ENCODE measurements around the gene SOX21. TPM values are rescaled to one million over a fixed set of nuclear protein-coding genes. Genes with fewer than 3 reads are reported as not detected.

Gene SOX21
- total RNA-seq, 1 donor from 2014 or later: 0.09 TPM

DNA sequence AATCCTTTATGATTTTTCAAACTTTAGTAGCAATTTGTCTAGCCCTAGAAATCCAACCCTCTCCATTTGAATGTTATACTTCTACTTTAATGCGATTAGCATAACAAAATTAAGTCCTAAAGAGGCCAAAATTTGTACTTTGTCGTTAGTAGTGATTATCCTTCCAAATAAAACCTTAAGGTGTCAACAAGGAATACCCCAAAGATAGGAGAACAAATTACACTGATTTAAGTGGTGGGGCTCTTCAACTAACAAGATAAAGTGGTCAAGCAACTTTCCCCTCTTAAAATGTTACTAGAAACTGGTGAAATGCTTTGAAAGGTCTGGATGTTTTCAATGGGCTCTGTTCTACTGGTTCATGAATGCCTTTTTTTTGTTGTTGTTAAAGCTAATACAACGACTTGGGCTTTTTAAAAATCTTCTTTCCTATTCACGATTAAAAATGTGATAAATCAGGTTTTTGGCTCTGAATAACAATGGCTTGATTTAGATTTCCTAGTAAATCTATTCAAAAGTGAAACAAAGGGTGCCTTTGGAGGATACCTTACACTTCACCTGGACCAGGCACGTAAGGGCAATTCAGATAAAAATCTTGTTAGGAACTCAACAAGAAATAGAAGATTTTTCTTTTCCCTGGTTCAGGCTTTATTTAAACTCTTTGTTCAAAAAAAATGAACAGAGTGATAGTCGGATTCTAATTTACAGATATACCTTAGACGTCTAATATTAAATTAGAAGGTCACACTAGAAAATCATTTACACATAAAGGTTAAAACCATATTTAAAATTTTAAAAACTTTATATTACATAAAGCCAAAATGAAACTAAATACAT is 3.1 kb downstream of the SOX21 start:
- no peak for DNase-seq (ENCODE audit: low spot score)

DNA sequence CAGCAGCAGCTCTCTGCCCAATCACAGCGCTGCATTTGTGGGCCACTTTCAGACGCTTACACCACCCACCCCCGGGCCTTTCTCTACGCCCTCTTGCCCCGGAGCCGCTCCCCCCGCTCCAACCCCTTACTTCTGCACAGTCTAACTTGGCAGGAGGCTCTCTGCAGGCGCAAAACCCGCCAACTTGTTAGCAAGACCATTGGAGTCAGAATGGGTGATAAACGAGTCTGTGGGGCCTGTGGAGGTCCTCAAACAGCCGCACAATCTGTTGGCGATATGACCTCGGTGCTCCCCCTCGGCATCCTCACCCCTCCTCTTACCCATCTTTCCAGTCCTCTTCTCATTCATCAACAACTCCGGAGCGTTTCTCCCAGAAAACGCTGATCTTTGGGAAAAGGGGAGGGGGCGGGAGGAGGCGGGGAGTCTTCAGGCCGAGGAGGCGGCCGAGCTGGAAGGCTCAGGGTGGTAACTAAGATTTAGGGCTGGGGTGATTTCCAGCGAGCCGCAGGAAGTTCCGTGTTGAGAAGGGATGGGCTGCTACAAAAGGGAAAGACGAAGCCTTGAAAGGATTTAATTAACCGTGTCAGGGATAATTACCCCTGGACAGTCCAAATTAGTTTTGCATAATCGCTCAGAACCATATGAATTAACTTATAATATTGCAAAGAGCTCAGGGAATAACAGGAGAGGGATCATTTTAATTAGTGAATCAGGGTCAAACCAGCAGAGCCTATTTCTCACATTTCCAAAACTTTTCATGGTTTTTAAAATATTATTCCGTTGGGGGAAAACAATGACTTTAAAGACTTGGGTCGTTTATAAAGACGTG is 4.1 kb downstream of the SOX21 start:
- DNase-seq (ENCODE audit: low spot score): no peak

DNA sequence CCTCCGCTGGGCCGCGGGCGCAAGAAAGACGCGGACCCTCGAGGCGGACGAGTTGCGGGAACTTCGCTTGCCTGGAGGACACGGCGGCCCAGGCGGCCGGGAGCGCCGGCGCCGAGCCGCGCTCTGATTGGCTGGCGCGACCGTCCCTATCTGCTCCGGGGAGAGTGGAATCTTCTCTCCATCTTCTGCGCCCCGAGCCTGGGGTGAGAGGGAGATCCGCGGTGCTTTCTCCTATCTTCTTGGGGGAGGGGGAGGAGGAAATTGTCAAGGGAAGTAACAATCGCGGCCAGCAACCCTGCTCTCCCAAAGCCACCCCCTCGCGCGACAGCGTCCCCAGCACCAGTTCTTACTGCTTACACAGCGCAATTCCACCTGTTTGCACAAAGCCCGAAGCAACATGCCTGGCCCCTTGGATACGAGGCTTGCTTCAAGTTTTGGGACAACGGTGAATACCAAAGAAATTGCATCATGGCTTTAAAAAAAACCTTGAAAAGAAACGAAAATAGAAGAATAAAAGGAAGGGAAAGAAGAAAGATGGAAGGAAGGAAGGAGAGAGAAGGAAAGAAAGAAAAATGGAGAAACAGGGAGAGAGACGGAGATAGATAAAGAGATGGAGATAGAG is 4.8 kb downstream of the SOX21 start:
- no peak for DNase-seq (ENCODE audit: low spot score)

DNA sequence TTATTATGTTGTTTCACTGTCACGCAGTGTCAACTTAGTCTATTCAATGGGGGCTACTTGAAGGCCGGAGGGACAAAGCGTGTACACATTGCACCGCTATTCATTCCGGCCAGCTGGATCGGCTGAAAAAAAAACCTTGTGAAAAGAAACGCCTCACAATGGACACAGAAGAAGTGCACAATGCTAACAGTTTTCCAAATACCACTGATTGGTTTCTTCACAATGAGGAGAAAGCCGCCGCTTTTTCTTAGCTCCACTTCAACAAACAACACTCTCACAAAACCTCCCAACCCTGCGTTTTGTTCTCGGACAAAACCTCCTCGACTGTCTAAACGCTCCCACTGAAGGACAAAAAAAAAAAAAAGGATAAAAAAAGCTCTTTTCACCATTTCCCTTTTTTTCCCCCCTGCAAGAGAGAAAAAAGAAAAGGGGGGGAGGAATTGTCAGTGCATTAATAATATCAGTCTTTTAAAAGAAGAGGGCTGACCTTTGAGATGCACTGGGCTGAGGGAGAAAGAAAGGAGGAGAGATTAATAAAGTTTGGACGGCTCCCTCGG is 5.4 kb downstream of the SOX21 start:
- no peak for DNase-seq (ENCODE audit: low spot score)

DNA sequence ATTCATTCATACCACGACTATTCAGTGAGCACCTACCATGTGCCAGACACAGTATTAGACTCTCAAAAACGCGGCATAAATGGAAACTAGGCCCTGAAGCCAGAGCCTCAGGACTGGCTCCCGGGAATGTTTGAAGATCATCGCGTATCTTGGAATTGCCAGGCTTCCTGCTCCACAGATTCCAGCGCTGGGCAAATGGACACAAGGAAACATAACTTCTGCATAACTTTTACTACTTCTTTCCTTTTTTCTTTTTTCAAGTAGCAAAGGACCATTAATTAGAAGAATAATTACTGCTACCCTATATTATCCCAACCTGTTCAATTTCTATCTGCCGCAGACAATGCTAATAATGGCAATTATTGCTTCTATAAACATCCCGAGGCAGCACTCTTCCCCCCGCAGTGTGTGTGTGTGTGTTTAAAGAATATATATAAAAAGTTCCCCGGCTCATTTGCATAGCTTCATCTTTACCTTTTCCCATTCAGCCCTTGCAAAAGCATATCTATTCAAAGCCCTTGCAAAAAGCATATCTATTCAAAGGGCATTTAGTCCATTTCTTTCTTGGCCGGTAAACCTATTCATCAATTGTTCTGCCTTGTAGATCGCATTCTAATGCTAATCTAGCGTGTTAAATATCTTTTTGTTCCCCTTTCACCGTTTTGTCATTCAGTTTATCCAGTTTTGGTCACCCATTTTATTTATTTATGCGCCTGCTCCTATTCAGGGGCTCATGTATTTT is 6.1 kb downstream of the SOX21 start:
- no peak for DNase-seq (ENCODE audit: low spot score)

DNA sequence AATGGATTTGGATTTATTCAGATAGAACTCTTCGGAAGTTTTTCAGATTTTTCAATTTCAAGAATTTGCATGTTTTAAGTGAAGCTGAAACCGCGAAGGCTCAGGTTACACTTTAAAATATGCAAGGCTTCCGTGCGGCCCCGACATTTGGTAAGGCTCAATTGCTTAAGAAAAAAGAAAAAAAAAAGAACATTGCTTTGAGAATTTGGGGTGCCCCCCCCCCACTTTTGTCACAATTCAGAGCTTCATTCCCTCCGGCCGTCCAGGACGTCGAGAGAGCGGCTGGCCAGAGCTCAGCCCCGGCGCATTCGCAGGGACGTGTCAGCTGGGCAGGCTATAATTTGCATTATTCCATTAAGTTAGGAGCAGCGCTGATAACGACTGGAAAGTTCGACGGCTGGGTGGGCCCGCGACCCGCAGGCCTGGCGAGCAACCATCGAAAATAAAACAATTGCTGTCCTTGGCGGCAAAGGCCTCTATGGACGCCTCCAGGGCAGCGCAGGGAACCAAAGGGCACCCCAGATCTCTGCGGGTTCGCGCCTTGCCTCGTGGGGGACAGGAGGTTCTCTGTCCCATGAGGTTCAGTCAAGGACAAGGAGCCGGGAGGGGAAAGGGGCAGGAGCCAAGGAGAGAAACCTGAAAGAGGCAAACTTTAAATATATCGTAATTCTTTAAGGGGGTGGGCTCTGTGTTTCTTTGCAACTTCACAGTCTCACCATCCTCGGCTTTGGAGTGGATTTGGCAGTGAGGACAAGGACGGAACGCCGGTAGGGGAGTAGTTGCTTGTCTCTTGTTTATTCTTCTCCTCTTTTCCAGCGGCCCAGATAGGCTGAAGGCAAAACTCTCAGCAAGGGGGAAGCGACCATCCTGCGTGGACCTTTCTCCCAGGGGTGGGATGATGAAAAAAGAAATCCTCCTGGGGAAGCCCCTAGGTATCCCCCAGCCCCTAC is 7.0 kb downstream of the SOX21 start:
- no peak for DNase-seq (ENCODE audit: low spot score)

DNA sequence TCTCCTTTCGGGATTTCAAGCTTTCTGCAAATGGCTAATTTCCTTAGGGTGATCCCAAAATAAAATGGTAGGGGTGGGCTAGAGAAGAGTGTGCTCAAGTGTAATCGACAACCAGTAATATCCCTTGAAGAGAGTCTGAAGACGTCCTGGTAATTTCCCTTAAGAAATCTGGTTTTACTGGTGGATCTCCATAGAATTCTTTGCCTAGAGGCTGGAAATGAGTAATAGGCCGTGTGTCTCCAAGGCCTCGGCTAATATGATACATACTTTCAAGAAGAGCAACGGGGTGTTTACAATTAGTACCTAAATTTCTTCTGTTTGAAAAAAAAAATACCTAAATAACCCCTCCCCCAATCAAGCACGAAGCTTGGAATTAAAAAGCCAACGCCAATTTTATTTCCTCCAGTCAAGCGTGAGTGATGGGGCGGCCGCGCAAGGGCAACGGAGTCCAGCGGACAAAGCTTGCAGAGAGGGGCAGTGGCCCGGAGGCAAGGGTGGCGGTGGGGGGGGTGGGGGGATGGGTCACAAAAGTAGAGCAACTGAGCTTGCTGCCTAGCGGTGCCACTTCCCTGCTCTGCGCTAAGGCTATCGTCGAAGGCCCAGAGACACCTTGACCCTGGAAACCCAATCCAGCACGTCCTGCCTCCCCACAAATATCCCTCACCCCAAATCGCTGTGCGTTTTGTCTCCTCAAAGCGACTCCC is 7.8 kb downstream of the SOX21 start:
- no peak for DNase-seq (ENCODE audit: low spot score)

DNA sequence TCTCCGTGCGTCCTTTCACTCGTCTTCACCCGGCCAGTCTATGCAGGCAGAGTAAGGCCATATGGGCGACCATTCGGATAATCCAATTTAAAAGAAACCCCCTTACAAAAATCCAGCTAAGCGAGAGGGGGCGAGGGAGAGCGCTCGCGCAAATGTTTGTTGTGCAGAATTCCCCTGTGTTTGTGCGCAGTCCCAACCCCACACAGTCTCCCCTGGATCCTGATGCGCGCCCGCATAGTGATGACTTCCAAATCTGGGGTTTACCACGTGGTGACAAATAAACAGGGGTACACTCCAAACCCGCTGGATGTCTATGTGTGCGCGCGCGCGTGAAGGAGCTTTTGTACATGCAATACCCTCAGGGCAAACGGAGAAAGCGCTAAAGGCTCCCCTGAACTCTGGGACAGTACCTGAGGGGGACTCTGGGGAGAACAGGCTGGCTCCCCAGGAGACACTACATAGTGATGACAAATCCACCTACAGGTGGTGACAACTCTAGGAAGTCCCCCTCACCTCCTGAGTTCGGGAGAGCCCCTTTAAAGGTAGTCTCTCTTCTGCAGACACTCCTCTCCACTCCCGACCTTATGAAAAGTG is 8.5 kb downstream of the SOX21 start:
- DNase-seq (ENCODE audit: low spot score): no peak

DNA sequence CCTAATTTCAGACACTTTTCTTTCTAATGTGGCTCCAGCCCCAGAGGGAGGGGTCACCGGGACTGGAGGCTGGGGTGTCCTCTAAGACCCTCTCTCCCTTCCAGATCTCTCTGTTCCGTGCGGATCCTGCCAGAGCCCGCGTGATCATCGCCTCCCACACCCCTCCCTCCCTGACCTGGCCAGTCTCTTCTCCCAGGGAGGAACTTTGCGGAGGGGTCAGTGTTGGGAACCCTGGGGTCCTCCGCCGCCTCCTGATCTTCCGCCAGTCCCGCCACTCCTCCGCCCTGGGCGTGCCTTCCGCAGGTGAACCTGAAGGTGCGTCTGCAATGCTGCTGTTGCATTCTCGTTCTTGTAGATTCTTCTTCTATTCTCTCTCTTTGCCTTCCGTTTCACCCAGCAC is 9.1 kb downstream of the SOX21 start:
- no peak for DNase-seq (ENCODE audit: low spot score)

DNA sequence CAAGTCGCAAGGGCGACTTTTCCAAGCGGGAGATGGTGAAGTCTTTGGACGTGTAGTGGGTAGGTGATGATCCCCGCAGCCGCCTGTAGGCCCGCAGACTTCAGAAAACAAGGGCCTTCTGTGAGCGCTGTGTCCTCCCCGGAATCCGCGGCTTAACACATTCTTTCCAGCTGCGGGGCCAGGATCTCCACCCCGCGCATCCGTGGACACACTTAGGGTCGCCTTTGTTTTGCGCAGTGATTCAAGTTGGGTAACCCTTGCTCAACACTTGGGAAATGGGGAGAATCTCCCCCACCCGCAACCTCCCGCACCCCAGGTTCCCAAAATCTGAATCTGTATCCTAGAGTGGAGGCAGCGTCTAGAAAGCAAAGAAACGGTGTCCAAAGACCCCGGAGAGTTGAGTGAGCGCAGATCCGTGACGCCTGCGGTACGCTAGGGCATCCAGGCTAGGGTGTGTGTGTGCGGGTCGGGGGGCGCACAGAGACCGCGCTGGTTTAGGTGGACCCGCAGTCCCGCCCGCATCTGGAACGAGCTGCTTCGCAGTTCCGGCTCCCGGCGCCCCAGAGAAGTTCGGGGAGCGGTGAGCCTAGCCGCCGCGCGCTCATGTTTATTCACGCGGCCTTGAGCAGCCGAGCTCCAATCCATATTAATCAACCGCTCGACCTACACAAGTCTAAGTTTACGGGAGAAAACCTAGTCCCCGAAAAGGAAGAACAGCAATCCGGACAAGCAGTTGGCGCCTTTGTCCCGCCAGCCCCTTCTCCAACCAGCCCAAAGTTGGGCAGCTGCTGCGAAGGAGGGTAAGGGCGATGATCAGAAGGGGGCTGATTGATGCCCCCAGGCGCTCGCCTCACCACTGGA is 9.9 kb downstream of the SOX21 start:
- DNase-seq (ENCODE audit: low spot score): no peak

DNA sequence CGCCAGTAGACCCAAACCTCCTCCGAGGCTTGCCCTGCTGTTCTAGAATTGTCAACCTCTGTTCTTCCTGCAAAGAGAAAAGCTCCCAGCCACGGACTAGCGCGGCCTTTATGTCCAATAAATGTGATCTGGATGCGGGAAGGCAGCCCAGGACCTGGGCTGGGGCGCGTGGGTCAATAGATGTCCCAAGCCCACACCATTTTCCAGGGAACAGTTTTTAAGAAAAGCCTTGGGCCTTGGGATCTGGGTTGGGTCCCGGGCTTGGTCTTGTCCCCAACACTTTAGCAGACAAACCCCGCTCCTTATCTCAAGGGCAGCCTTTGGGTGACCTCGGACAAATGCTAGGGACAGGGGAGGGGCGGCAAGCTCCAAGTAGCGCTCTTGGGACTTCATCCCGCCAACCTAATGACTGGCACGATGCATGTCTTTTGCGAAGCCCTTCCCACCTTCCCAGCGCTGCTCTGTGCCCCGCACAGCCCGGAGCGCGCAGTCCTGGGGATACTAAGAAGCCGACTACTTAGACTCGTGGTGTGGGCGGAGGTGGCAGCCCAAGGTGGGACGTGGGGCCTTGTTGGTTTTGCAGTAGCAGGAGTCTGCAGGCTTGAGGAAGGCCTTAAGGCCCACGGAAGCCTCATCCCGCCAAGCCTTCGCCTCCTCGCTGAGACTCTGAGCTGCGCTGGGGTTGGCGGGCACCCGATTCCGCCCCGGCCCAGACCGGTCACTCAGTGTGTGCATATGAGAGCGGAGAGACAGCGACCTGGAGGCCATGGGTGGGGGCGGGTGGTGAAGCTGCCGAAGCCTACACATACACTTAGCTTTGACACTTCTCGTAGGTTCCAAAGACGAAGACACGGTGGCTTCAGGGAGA is 10.8 kb downstream of the SOX21 start:
- no peak for DNase-seq (ENCODE audit: low spot score)

DNA sequence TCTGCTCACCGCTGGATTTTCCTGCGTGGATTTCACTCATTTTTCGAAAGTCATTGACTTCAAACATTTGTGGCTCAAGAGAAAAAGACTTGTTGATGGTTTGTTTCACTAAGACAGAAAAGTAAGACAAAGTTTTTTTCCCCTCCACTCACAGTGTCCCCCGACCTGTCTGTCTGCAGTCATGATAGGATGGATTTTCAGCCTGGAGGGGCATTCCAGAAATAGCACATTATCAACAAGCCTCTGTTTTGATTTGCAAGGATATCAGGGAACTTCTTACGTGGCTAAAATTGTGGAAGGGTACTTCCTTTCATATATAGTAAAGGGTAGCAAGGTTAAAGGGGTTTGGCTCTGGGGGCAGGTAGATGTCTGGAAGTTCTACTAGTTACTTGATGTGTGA is 11.8 kb downstream of the SOX21 start:
- DNase-seq (ENCODE audit: low spot score): no peak

DNA sequence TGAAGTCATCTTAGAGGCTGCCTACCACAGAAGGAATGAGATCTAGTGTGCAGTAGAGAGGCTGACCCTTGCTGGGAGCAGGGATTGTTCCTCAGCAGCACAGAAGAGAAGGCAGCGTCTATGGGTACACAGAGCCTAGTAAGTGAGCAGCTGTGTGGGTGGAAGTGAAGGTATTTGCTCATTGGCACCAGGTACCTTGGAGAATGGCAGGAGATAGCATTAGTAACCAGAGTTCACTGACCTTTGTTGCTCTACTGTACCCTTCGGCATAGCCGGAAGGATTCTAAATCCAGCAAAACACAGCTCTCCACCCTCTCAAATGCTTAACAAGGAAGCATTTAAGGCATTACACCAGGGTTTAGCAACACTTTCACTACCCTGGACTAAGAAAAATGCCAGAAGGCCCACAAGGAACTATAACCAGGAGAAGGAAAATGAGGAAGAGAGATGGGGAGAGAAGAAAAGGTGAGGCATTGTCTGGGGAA is 12.3 kb downstream of the SOX21 start:
- no peak for DNase-seq (ENCODE audit: low spot score)

DNA sequence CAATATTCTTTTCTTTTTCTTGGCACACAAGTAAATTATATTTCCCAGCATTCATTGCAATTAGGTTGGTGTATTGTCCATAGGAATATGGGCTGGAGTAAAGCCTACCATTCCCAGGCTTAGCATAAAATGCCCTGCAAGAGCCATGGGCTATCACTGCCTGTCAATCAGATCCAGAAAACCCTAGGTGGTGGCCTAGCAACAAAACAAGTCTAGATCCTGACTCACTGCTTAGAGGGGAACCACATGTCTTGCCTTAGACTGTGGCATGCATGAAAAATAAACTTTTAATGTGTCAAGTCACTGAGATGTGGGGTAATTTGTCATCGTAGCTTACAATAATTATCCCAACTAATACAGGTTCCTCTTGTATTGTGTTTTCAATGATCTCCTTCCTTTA is 16.2 kb downstream of the SOX21 start:
- no peak for DNase-seq (ENCODE audit: low spot score)

DNA sequence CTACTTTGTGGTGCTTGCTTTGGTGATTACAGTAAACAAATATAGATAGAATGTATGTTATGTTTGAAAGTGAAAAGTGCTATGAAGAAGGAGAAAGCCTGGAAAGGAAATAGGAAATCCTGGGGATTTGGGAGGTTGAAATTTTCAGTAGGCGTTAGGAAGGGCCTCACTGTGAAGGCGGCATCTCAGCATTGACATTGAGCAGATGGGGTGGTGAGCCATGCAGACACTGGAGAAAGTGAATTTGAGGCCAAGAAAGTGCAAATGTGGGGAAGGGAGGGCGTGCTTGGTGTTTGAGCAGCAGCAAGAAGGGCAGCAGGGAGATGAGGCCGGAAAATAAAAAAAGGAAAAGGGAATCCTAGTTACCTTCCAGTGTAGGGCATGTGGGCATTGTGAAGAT is 20.3 kb downstream of the SOX21 start:
- DNase-seq (ENCODE audit: low spot score): no peak

DNA sequence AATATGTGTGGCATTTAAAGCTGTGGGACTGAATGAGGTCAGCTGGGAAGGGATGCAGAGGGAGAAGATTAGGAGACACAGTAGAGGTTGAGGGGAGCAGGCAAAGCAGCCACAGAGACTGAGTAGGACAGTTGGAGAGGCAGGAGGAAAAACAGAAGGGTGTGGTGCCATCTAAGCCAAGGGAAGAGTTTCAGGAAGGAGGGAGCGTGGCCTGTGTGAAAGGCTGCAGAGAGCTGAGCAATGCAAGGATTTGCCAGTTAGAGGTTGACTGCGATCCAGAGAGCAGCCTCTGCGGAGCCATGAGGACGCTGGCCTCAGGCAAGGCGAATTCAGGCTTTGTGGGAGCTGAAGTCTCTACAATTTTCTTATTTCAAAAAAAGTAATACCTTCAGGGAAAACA is 28.9 kb downstream of the SOX21 start:
- DNase-seq (ENCODE audit: low spot score): no peak

DNA sequence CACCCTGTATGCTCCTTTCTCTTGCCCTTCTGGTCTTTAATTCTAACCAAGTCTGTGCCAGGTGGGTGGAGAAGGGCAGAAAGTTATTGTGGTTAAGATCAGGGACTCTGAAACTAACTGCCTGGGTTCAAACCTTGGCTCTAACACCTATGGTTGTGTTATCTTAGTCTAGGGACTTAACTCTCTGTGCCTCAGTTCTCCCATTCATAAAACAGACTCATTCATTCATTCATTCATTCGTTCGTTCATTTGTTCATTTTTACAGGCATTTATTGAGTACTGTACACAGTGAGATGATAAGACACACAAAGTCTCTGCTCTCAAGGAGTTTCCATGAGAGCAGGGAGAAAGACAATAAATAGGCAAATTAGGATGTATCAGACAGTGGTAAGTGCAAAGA is 30.1 kb downstream of the SOX21 start:
- no peak for DNase-seq (ENCODE audit: low spot score)

All from mucosa of gallbladder (tissue), 1 donor.